ENCODE measurements around the gene SUFU.

DNA sequence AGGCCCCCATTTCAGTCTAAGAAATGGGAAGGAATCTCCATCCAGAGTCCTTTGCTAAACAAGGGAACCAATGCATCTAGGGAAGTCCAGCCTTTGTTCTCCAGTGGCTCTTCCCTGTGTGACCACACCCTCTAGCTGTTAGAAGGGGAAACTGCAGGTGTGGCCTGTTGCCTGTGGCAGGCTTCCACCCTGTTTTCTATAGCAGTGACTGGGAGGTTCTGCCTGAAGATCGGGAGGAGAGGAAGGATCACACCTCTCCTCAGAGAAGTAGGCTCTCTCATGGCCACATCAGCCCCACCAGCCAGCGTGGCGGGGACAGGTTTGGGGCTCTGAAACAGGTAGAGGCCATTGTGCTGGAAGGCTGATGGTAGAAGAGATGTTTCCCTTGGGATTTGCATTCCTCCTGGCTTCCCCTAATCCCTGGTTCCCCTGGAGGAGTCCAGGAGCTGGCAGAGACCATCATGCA is 92.8 kb downstream of the SUFU start:
- TF ChIP-seq GABPA (IDR thresholded peaks at IDR 0.05 in 1 of 2, conservative IDR thresholded peaks at IDR 0.05 in 1 of 2) (no peak), NR2F2 (IDR thresholded peaks at IDR 0.05) (no peak), RAD21 (IDR thresholded peaks at IDR 0.05) (peak; percentile 85 to 90), EGR1 (IDR thresholded peaks at IDR 0.05; ENCODE audit: low read depth in 2 of 2) (no peak), JUND (IDR thresholded peaks at IDR 0.05) (no peak), SP1 (IDR thresholded peaks at IDR 0.05) (no peak), TAF1 (conservative IDR thresholded peaks at IDR 0.05) (no peak), FOXA1 (IDR thresholded peaks at IDR 0.05) (no peak)
- TF ChIP-seq, protein P1, sequence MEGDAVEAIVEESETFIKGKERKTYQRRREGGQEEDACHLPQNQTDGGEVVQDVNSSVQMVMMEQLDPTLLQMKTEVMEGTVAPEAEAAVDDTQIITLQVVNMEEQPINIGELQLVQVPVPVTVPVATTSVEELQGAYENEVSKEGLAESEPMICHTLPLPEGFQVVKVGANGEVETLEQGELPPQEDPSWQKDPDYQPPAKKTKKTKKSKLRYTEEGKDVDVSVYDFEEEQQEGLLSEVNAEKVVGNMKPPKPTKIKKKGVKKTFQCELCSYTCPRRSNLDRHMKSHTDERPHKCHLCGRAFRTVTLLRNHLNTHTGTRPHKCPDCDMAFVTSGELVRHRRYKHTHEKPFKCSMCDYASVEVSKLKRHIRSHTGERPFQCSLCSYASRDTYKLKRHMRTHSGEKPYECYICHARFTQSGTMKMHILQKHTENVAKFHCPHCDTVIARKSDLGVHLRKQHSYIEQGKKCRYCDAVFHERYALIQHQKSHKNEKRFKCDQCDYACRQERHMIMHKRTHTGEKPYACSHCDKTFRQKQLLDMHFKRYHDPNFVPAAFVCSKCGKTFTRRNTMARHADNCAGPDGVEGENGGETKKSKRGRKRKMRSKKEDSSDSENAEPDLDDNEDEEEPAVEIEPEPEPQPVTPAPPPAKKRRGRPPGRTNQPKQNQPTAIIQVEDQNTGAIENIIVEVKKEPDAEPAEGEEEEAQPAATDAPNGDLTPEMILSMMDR (IDR thresholded peaks at IDR 0.05; ENCODE audit: low read depth, low read length, missing input control) = peak; percentile 86
- TF ChIP-seq, protein P2, sequence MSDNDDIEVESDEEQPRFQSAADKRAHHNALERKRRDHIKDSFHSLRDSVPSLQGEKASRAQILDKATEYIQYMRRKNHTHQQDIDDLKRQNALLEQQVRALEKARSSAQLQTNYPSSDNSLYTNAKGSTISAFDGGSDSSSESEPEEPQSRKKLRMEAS (IDR thresholded peaks at IDR 0.05) = no peak
- TF ChIP-seq, protein P3, sequence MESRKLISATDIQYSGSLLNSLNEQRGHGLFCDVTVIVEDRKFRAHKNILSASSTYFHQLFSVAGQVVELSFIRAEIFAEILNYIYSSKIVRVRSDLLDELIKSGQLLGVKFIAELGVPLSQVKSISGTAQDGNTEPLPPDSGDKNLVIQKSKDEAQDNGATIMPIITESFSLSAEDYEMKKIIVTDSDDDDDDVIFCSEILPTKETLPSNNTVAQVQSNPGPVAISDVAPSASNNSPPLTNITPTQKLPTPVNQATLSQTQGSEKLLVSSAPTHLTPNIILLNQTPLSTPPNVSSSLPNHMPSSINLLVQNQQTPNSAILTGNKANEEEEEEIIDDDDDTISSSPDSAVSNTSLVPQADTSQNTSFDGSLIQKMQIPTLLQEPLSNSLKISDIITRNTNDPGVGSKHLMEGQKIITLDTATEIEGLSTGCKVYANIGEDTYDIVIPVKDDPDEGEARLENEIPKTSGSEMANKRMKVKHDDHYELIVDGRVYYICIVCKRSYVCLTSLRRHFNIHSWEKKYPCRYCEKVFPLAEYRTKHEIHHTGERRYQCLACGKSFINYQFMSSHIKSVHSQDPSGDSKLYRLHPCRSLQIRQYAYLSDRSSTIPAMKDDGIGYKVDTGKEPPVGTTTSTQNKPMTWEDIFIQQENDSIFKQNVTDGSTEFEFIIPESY (IDR thresholded peaks at IDR 0.05) = no peak
- TF ChIP-seq, protein P4, sequence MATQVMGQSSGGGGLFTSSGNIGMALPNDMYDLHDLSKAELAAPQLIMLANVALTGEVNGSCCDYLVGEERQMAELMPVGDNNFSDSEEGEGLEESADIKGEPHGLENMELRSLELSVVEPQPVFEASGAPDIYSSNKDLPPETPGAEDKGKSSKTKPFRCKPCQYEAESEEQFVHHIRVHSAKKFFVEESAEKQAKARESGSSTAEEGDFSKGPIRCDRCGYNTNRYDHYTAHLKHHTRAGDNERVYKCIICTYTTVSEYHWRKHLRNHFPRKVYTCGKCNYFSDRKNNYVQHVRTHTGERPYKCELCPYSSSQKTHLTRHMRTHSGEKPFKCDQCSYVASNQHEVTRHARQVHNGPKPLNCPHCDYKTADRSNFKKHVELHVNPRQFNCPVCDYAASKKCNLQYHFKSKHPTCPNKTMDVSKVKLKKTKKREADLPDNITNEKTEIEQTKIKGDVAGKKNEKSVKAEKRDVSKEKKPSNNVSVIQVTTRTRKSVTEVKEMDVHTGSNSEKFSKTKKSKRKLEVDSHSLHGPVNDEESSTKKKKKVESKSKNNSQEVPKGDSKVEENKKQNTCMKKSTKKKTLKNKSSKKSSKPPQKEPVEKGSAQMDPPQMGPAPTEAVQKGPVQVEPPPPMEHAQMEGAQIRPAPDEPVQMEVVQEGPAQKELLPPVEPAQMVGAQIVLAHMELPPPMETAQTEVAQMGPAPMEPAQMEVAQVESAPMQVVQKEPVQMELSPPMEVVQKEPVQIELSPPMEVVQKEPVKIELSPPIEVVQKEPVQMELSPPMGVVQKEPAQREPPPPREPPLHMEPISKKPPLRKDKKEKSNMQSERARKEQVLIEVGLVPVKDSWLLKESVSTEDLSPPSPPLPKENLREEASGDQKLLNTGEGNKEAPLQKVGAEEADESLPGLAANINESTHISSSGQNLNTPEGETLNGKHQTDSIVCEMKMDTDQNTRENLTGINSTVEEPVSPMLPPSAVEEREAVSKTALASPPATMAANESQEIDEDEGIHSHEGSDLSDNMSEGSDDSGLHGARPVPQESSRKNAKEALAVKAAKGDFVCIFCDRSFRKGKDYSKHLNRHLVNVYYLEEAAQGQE (IDR thresholded peaks at IDR 0.05) = peak; percentile 63
- TF ChIP-seq, protein P5, sequence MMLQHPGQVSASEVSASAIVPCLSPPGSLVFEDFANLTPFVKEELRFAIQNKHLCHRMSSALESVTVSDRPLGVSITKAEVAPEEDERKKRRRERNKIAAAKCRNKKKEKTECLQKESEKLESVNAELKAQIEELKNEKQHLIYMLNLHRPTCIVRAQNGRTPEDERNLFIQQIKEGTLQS (IDR thresholded peaks at IDR 0.05) = no peak
